A549 (cell line): ENCODE data around the gene KCP. TPM values are rescaled to one million over a fixed set of nuclear protein-coding genes. Genes with fewer than 3 reads are reported as not detected.

Experiments used
- ATAC-seq, 2 experiments: fragments of 200-7000 bp in 1 of 2; fragments of >200 bp in 1 of 2; cut with Nextera tagmentation in 1 of 2; cut with Tn5 transposase in 1 of 2; 3 replicates each; pipeline versions ENCODE4 v1.8.0 to v1.9.1; 2018 to 2020; ENCODE audit warnings: mild to moderate bottlenecking in 1 of 2, moderate library complexity in 1 of 2
- CTCF ChIA-PET: fragments of 300-600 bp; sonication (Branson Sonifier 250); formaldehyde crosslinking; extraction: SDS; loops from one replicate; lab custom pipeline; 2021; ENCODE audit warnings: antibody characterized with exemption, inconsistent platforms; lab: Yijun Ruan, JAX
- POLR2A ChIA-PET: fragments of 350-600 bp; formaldehyde crosslinking; extraction: SDS; loops from one replicate; lab custom pipeline; 2021; ENCODE audit warnings: antibody characterized with exemption, inconsistent platforms; lab: Yijun Ruan, JAX
- DNase-seq, 2 experiments: peaks; one replicate each; pipeline versions ENCODE4 v3.0.0 to v3.0.0-alpha.2; 2011 to 2016; ENCODE audit warnings: low read depth in 1 of 2, low spot score in 1 of 2
- FAIRE-seq: peaks from 2 replicates; lab custom pipeline; 2011; peaks lifted over from hg19 to GRCh38; lab: Jason Lieb, UNC
- H3K27ac ChIP-seq, 2 experiments: fragments of >200 bp; sonication (Bioruptor Twin); formaldehyde crosslinking; 3 replicates each; pipeline ENCODE4 v1.5.1; 2016 to 2017
- H3K4me1 ChIP-seq: fragments of >200 bp; sonication (Bioruptor Twin); formaldehyde crosslinking; 3 replicates; pipeline ENCODE4 v1.6.1; 2016
- H3K4me2 ChIP-seq: fragments of >200 bp; sonication (Bioruptor Twin); formaldehyde crosslinking; 3 replicates; pipeline ENCODE4 v1.6.1; 2016
- H3K4me3 ChIP-seq: fragments of >200 bp; sonication (Bioruptor Twin); formaldehyde crosslinking; 3 replicates; pipeline ENCODE4 v1.5.1; 2016
- H3K9me3 ChIP-seq: fragments of >200 bp; sonication (Bioruptor Twin); formaldehyde crosslinking; 3 replicates; pipeline ENCODE4 v1.6.1; 2016
- CBX8 ChIP-seq: fragments of 200-600 bp; sonication (generic); IDR thresholded peaks from 2 replicates; pipeline ENCODE4 v1.6.1; 2016
- CHD4 ChIP-seq: fragments of 200-600 bp; sonication (generic); IDR thresholded peaks from 2 replicates; pipeline ENCODE4 v1.6.1; 2016; ENCODE audit warnings: antibody characterized with exemption, mild to moderate bottlenecking, borderline replicate concordance
- FOSB ChIP-seq: fragments of 250-450 bp; sonication (Bioruptor Pico); IDR thresholded peaks from 2 replicates; pipeline ENCODE4 v1.5.0; 2020; ENCODE audit warnings: mild to moderate bottlenecking, moderate library complexity
- GATA3 ChIP-seq: IDR thresholded peaks from 2 replicates; pipeline ENCODE4 v1.6.1; 2012; ENCODE audit warnings: borderline replicate concordance
- HDAC2 ChIP-seq: fragments of 200-600 bp; sonication (generic); IDR thresholded peaks from 2 replicates; pipeline ENCODE4 v1.6.1; 2016
- JUN ChIP-seq, 2 experiments: fragments of >200 bp; sonication (Bioruptor Twin); formaldehyde crosslinking; IDR thresholded peaks; 2 replicates in 1 of 2; 3 replicates in 1 of 2; pipeline ENCODE4 v1.6.1; 2016 to 2017
- KDM5A ChIP-seq: fragments of 200-600 bp; sonication (generic); IDR thresholded peaks from 2 replicates; pipeline ENCODE4 v1.6.1; 2016; ENCODE audit warnings: antibody characterized with exemption, mild to moderate bottlenecking
- MAFK ChIP-seq: fragments of 450-650 bp; IDR thresholded peaks from 2 replicates; pipeline ENCODE4 v1.6.1; 2014; ENCODE audit not compliant: partially characterized antibody
- NPAS2 ChIP-seq: fragments of 250-450 bp; sonication (Bioruptor Pico); IDR thresholded peaks from 2 replicates; pipeline ENCODE4 v1.8.0; 2022; ENCODE audit warnings: mild to moderate bottlenecking, moderate library complexity, borderline replicate concordance
- RFX5 ChIP-seq: fragments of 450-650 bp; IDR thresholded peaks from 2 replicates; pipeline ENCODE4 v1.7.1; 2014; ENCODE audit warnings: antibody characterized with exemption, mild to moderate bottlenecking, moderate library complexity
- RNF2 ChIP-seq: fragments of 200-600 bp; sonication (generic); IDR thresholded peaks from 2 replicates; pipeline ENCODE4 v1.6.1; 2016; ENCODE audit warnings: low read depth, mild to moderate bottlenecking, antibody characterized with exemption, moderate library complexity, borderline replicate concordance
- SMC3 ChIP-seq: fragments of >200 bp; sonication (Bioruptor Twin); formaldehyde crosslinking; IDR thresholded peaks from 3 replicates; pipeline ENCODE4 v1.6.1; 2018; ENCODE audit warnings: inconsistent platforms
- TP53 ChIP-seq: fragments of 250-450 bp; sonication (Bioruptor Pico); IDR thresholded peaks from 2 replicates; pipeline ENCODE4 v1.5.0; 2021; ENCODE audit warnings: mild to moderate bottlenecking, moderate library complexity
- WGBS: methylation state at CpG from one replicate; pipeline ENCODE4 v1.1.6; 2017; ENCODE audit errors: missing lambda C conversion rate; 5-methylcytosine and 5-hydroxymethylcytosine counted together
- polyA plus RNA-seq, 4 experiments: library from polyadenylated mRNA; depleted of rRNA in 3 of 4; stranded (reverse); fragments of >200 nt; fragmentation: RNase III in 1 of 4; extraction: RNeasy Plus Mini Kit Qiagen cat#74134 plus additional on column Dnase treatment in 1 of 4; gene quantifications; 2 replicates in 3 of 4; 3 replicates in 1 of 4; pipeline ENCODE4 v1.2.3, GENCODE V29; 2011 to 2017
- TF ChIP-seq, protein P1 (sequence below): fragments of 250-450 bp; sonication (Bioruptor Pico); IDR thresholded peaks from 2 replicates; pipeline ENCODE4 v1.5.0; 2021; ENCODE audit warnings: mild to moderate bottlenecking, moderate library complexity, borderline replicate concordance
- TF ChIP-seq, protein P2 (sequence below): IDR thresholded peaks from 2 replicates; pipeline ENCODE4 v1.6.1; 2012
- TF ChIP-seq, protein P3 (sequence below): fragments of >200 bp; sonication (Bioruptor Twin); formaldehyde crosslinking; IDR thresholded peaks from 2 replicates; pipeline ENCODE4 v1.6.1; 2016
- TF ChIP-seq, protein P4 (sequence below): fragments of 200-600 bp; sonication (generic); IDR thresholded peaks from 2 replicates; pipeline ENCODE4 v1.6.1; 2016; ENCODE audit warnings: antibody characterized with exemption, mild to moderate bottlenecking, moderate library complexity
- TF ChIP-seq, protein P5 (sequence below): fragments of 450-650 bp; IDR thresholded peaks from 2 replicates; pipeline ENCODE4 v1.6.1; 2014; ENCODE audit warnings: antibody characterized with exemption

The KCP gene
- polyA plus RNA-seq, 2 of the 4 experiments (the other 2 are of a cell fraction): 0.14 TPM; not detected in 1

DNA sequence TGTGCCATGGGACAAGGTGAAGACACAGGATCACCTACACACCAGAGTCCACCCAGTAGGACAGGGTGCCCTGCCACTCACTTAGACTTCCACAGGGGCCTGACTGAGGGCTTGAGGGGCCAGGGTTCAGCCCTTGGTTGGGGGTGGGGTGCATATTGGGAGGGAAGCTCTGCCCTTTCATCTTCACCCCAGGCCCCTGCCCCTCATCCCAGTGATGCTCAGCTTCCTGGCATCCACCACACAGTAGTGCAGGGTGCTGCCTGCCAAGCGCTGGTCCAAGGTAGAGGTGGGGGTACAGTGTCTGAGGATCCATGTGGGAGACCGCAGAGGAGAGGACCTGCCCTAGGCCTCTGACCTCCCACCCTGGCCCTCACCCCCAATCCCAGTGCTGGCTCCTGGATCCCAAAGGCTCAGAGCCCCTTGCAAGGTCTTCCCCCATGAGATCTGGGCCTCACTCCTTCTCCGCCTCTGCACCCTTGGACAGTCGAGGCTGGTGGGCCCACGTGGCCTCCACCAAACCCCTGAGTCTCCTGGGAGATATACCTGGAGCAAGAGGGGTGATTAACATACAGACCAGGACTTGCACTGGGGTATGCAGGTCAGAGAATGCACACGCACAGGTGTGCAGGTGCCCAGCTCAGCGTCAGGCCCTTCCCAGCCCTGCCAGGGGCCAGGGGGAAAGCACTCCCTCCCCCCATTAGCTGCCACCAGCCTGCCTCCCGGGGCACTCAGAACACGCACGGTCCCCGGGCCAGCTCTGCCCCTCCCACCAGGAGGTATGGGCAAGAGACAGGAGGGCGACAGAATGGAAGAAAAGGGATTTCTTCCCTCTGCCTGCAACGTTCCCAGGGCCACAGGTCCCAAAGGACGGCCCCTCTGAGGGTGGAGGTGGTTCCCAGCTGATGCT, 18.6 kb upstream of the KCP start:
- FAIRE-seq (no peak), DNase-seq (no peak), ATAC-seq (no peak)
- POLR2A ChIA-PET: no interaction called here
- Histone ChIP-seq H3K4me1 (no peaks in the 10 kb centered on the region), H3K4me2 (no peak overlapping the region), H3K4me3 (no peak overlapping the region), H3K9me3 (no peaks in the 10 kb centered on the region), H3K27ac (no peak overlapping the region)
- CTCF ChIA-PET: interaction anchor here (0.6 to 1.4 kb wide), 3 partner anchors 111 to 196 kb away, joined by 3 to 4 read pairs (median 4); no protein-coding TSS in a partner anchor
- whole genome bisulfite sequencing: 61% methylated on average over 14 of the region's 14 CpGs
- TF ChIP-seq RNF2: no peak
- no peak for TF ChIP-seq CBX8
- no peak for TF ChIP-seq HDAC2
- TF ChIP-seq, protein P1, sequence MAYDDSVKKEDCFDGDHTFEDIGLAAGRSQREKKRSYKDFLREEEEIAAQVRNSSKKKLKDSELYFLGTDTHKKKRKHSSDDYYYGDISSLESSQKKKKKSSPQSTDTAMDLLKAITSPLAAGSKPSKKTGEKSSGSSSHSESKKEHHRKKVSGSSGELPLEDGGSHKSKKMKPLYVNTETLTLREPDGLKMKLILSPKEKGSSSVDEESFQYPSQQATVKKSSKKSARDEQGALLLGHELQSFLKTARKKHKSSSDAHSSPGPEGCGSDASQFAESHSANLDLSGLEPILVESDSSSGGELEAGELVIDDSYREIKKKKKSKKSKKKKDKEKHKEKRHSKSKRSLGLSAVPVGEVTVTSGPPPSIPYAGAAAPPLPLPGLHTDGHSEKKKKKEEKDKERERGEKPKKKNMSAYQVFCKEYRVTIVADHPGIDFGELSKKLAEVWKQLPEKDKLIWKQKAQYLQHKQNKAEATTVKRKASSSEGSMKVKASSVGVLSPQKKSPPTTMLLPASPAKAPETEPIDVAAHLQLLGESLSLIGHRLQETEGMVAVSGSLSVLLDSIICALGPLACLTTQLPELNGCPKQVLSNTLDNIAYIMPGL (CRISPR knock-in tag): no peak
- TF ChIP-seq GATA3: no peak
- no peak for TF ChIP-seq TP53 (CRISPR knock-in tag)
- TF ChIP-seq, protein P2, sequence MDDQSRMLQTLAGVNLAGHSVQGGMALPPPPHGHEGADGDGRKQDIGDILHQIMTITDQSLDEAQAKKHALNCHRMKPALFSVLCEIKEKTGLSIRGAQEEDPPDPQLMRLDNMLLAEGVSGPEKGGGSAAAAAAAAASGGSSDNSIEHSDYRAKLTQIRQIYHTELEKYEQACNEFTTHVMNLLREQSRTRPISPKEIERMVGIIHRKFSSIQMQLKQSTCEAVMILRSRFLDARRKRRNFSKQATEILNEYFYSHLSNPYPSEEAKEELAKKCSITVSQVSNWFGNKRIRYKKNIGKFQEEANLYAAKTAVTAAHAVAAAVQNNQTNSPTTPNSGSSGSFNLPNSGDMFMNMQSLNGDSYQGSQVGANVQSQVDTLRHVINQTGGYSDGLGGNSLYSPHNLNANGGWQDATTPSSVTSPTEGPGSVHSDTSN: no peak
- TF ChIP-seq JUN (IDR thresholded peaks at IDR 0.05): no peak
- no peak for TF ChIP-seq KDM5A
- TF ChIP-seq, protein P3, sequence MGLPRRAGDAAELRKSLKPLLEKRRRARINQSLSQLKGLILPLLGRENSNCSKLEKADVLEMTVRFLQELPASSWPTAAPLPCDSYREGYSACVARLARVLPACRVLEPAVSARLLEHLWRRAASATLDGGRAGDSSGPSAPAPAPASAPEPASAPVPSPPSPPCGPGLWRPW: no peak
- TF ChIP-seq, all 56 proteins: peak for 0

DNA sequence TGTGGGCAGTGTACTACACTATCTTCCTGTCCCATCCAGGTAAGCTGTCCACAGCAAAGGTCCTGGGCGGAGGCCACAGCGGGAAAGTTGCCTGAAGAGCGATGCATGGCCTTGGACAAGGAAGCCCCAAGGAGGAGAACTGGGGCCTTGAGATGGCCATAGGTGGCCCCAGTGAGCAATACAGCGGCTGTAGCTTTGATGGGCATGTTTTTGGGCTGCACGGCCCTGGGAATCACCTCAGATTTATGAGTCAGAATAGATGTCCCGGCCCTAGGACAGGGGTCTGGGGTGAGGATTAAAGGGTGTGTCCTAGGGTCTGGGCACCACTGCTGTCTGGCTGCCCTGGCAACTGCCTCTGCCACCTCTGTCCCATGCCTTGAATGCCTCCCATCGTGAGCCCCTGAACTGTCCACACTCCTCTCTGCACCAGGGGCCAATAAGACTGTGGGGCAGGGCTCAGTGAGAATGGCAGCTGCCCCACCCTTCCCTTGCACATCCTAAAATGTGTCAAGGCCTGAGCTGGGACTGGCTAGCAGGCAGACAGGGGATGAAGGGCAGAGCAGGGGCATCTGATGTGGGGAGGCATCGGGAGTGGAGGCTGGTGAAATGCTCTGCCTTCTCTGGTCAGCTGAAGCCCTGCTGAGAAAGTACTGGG, 17.8 kb upstream of the KCP start:
- peak in 1 of 2 experiments; percentile 20; a peak in 1 of 6 replicates for ATAC-seq
- no peak for FAIRE-seq
- DNase-seq: no peak
- CTCF ChIA-PET: interaction anchor here (0.9 to 1.4 kb wide), 2 partner anchors 163 to 197 kb away, joined by 4 read pairs; no protein-coding TSS in a partner anchor
- POLR2A ChIA-PET: no interaction called here
- no peak for TF ChIP-seq CBX8
- TF ChIP-seq MAFK: no peak
- TF ChIP-seq RFX5: no peak
- TF ChIP-seq, protein P4, sequence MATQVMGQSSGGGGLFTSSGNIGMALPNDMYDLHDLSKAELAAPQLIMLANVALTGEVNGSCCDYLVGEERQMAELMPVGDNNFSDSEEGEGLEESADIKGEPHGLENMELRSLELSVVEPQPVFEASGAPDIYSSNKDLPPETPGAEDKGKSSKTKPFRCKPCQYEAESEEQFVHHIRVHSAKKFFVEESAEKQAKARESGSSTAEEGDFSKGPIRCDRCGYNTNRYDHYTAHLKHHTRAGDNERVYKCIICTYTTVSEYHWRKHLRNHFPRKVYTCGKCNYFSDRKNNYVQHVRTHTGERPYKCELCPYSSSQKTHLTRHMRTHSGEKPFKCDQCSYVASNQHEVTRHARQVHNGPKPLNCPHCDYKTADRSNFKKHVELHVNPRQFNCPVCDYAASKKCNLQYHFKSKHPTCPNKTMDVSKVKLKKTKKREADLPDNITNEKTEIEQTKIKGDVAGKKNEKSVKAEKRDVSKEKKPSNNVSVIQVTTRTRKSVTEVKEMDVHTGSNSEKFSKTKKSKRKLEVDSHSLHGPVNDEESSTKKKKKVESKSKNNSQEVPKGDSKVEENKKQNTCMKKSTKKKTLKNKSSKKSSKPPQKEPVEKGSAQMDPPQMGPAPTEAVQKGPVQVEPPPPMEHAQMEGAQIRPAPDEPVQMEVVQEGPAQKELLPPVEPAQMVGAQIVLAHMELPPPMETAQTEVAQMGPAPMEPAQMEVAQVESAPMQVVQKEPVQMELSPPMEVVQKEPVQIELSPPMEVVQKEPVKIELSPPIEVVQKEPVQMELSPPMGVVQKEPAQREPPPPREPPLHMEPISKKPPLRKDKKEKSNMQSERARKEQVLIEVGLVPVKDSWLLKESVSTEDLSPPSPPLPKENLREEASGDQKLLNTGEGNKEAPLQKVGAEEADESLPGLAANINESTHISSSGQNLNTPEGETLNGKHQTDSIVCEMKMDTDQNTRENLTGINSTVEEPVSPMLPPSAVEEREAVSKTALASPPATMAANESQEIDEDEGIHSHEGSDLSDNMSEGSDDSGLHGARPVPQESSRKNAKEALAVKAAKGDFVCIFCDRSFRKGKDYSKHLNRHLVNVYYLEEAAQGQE: no peak
- TF ChIP-seq CHD4: no peak
- TF ChIP-seq, protein P5, sequence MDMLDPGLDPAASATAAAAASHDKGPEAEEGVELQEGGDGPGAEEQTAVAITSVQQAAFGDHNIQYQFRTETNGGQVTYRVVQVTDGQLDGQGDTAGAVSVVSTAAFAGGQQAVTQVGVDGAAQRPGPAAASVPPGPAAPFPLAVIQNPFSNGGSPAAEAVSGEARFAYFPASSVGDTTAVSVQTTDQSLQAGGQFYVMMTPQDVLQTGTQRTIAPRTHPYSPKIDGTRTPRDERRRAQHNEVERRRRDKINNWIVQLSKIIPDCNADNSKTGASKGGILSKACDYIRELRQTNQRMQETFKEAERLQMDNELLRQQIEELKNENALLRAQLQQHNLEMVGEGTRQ: no peak
- no peak for TF ChIP-seq FOSB (CRISPR knock-in tag)
- TF ChIP-seq NPAS2 (CRISPR knock-in tag): no peak
- TF ChIP-seq SMC3: no peak
- H3K9me3 ChIP-seq: no peaks in the 10 kb centered on the region
- H3K4me3 ChIP-seq: no peak overlapping the region
- no peaks in the 10 kb centered on the region for H3K4me1 ChIP-seq
- WGBS: 58% methylated on average over 8 of the region's 8 CpGs
- no peak overlapping the region for H3K27ac ChIP-seq
- H3K4me2 ChIP-seq: no peak overlapping the region
